Hepatocyte (in vitro differentiated cells): Measurements from ENCODE around the gene PTPN13.

Experiments used
- CTCF ChIP-seq: fragments of 200-600 bp; sonication (generic); IDR thresholded peaks from 2 replicates; pipeline ENCODE4 v1.5.1; 2016; ENCODE audit warnings: antibody characterized with exemption, mild to moderate bottlenecking; ENCODE audit not compliant: poor library complexity
- EZH2 ChIP-seq: fragments of 200-600 bp; sonication (generic); IDR thresholded peaks from 2 replicates; pipeline ENCODE4 v1.6.1; 2016; ENCODE audit warnings: antibody characterized with exemption, mild to moderate bottlenecking, borderline replicate concordance
- EZH2phosphoT487 ChIP-seq: fragments of 200-600 bp; sonication (generic); IDR thresholded peaks from one replicate; pipeline ENCODE4 v1.6.1; 2018; ENCODE audit warnings: antibody characterized with exemption, mild to moderate bottlenecking, low read depth, moderate library complexity; ENCODE audit not compliant: unreplicated experiment, severe bottlenecking

GRCh38 chr4:86757468-86757867 is 163.4 kb downstream of the PTPN13 start:
- TF ChIP-seq CTCF (no peak), EZH2phosphoT487 (no peak), EZH2 (no peak)
